ENCODE results near the gene RIN2.

Gene RIN2

DNA sequence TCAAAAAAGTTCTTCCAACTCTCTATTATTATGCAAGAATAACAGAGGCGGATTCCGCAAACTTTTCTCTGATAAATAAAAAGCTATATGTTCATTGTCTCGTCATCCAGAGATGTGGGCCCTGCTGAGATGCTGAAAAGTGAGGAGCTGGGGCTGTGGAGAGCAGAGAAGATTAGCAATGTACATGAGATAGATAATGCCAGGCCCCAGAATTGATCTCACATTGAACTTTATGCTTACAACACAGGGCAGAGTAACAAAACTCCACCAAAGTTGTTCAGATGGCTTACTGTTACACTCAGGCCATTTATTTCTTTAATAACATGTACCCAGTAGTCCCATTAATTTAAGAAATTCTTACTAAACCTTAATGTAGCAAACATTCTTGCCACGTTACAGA is 32.7 kb upstream of the RIN2 start:
- no peak overlapping the region for H3K4me3 ChIP-seq (replicated peaks; ENCODE audit: low read depth, low read length)
- DNase-seq (ENCODE audit: low read depth): no peak
- TF ChIP-seq, protein P1, sequence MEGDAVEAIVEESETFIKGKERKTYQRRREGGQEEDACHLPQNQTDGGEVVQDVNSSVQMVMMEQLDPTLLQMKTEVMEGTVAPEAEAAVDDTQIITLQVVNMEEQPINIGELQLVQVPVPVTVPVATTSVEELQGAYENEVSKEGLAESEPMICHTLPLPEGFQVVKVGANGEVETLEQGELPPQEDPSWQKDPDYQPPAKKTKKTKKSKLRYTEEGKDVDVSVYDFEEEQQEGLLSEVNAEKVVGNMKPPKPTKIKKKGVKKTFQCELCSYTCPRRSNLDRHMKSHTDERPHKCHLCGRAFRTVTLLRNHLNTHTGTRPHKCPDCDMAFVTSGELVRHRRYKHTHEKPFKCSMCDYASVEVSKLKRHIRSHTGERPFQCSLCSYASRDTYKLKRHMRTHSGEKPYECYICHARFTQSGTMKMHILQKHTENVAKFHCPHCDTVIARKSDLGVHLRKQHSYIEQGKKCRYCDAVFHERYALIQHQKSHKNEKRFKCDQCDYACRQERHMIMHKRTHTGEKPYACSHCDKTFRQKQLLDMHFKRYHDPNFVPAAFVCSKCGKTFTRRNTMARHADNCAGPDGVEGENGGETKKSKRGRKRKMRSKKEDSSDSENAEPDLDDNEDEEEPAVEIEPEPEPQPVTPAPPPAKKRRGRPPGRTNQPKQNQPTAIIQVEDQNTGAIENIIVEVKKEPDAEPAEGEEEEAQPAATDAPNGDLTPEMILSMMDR (IDR thresholded peaks at IDR 0.05; ENCODE audit: low read length, missing control alignments): no peak

DNA sequence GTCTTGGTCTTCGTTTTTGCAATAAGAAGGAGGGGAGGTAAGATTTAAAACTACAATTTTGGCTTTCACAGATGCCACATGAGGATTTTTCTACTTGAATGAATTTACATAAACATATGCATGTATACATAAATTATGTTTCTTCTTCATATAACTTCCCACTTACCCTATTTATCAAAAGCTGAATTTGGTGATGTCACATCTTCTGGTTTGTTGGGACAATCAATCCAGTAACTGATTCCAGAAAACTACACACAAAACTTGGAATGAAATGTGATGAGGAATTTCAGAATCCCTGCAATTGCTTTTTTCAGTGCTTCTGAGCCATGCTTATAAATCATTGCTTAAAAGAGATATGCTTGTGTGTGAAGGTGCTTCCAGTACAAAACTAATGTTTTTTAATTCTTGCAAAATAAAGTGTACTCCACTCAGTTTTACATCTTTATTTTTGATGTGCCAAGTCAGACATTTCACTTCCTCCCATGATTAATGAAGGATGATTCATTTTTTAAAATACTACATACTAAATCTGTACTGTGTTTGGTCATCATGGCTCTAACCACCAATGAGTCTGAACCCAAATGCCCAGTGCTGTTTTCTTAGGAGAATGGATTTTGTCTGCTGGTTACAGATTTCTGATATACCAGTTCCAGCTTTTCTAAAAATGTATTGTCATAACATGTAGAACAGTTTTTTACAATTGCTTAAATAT is 32.1 kb upstream of the RIN2 start:
- TF ChIP-seq, protein P1 (IDR thresholded peaks at IDR 0.05; ENCODE audit: low read length, missing control alignments): no peak
- peak; percentile 40 for DNase-seq (ENCODE audit: low read depth)
- no peak overlapping the region for H3K4me3 ChIP-seq (replicated peaks; ENCODE audit: low read depth, low read length)

DNA sequence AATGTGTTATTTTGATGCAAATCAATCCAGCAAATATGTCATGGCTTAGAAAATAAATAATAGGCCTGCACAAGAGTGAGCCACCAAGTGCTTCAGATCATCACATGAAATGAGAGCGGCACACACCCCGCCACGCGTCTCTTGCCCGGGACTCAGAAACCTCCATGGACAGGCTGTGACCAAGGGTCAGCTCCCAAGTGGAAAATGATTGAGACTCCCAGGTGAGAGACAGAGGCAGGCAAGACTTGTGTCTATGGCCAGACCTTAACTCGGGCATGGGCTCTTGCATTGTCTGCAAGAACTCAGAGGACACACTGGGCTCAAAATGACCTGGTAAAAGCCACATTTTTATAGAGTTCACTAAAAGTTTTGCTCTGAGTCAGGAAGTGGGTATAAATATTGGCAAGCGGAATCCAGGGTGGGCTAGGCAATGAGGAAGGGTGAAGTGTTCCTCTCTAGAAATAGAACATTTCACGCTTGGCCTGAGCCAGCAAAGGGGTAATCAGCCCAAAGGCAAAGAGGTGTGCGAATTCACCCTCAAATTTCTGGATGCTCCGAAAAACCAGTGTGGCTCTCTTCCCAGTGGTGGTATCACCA is 30.7 kb upstream of the RIN2 start:
- TF ChIP-seq, protein P1 (IDR thresholded peaks at IDR 0.05; ENCODE audit: low read length, missing control alignments): no peak
- DNase-seq (ENCODE audit: low read depth): no peak
- H3K4me3 ChIP-seq (replicated peaks; ENCODE audit: low read depth, low read length): no peak overlapping the region

GRCh38 chr20:19729672-19730071 is 28.4 kb upstream of the RIN2 start:
- no peak overlapping the region for H3K4me3 ChIP-seq (replicated peaks; ENCODE audit: low read depth, low read length)
- no peak for DNase-seq (ENCODE audit: low read depth)
- TF ChIP-seq, protein P1 (IDR thresholded peaks at IDR 0.05; ENCODE audit: low read length, missing control alignments): no peak

DNA sequence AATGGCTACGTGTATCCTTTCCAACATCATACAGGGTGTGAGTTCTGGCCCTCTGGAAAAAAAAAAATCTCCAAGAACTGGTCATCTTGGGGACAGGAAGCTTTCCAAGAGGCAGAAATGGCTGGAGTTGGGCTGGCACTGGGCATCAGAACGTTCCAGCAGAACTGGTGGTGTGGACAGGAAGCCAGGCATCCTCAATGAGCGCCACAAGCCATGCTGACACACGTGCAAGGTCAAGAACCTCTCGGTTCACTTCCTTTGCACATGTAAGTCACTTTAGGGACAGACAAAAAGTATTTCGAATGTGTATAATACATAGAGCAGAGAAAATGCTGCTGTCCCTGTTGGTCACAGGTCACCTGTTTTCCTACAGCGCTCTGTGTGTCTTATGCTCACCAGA is 27.4 kb upstream of the RIN2 start:
- no peak overlapping the region for H3K4me3 ChIP-seq (replicated peaks; ENCODE audit: low read depth, low read length)
- TF ChIP-seq, protein P1 (IDR thresholded peaks at IDR 0.05; ENCODE audit: low read length, missing control alignments): no peak

GRCh38 chr20:19734811-19735210 is 23.2 kb upstream of the RIN2 start:
- no peak overlapping the region for H3K4me3 ChIP-seq (replicated peaks; ENCODE audit: low read depth, low read length)
- DNase-seq (ENCODE audit: low read depth): no peak
- TF ChIP-seq, protein P1 (IDR thresholded peaks at IDR 0.05; ENCODE audit: low read length, missing control alignments): no peak

More for the DNA sequence above, 27.4 kb upstream of the RIN2 start:
- no peak for DNase-seq (ENCODE audit: low read depth)

- DNase-seq (ENCODE audit: low read depth): peak; percentile 92
- H3K4me3 ChIP-seq (replicated peaks; ENCODE audit: low read depth, low read length): no peak overlapping the region
- TF ChIP-seq, protein P1 (IDR thresholded peaks at IDR 0.05; ENCODE audit: low read length, missing control alignments): no peak
Observed at GRCh38 chr20:19735446-19735845, 22.6 kb upstream of the RIN2 start.
